HepG2 (cell line): ENCODE results near the gene ADGRG1. TPM values are rescaled to one million over a fixed set of nuclear protein-coding genes. Genes with fewer than 3 reads are reported as not detected.

ENCODE experiments used
- AGO1 ChIP-seq: fragments of 200-400 bp; formaldehyde crosslinking; IDR thresholded peaks from 2 replicates; pipeline ENCODE4 v1.6.1; 2017; ENCODE audit warnings: mild to moderate bottlenecking, low read depth, low read length, moderate library complexity; ENCODE audit not compliant: poor library complexity, severe bottlenecking
- BRCA1 ChIP-seq: sonication (generic); formaldehyde crosslinking; IDR thresholded peaks from 2 replicates; pipeline ENCODE4 v1.4.0; 2020; ENCODE audit warnings: missing genetic modification reagents
- CAMTA2 ChIP-seq: sonication (generic); formaldehyde crosslinking; IDR thresholded peaks from 2 replicates; pipeline ENCODE4 v1.4.0; 2020; ENCODE audit warnings: mild to moderate bottlenecking, missing genetic modification reagents, borderline replicate concordance
- CEBPG ChIP-seq: IDR thresholded peaks from 2 replicates; pipeline ENCODE4 v1.6.1; 2016
- LCORL ChIP-seq, 2 experiments: fragments of 450-650 bp in 1 of 2; sonication (generic) in 1 of 2; formaldehyde crosslinking in 1 of 2; IDR thresholded peaks; 2 replicates each; pipeline versions ENCODE4 v1.5.0 to v1.6.1; 2017 to 2020; ENCODE audit warnings: antibody characterized with exemption in 1 of 2, missing genetic modification reagents in 1 of 2
- NR2F6 ChIP-seq, 2 experiments: IDR thresholded peaks; 2 replicates each; pipeline ENCODE4 v1.6.1; 2016; ENCODE audit warnings: antibody characterized with exemption in 1 of 2, mild to moderate bottlenecking in 1 of 2
- SMAD1 ChIP-seq: sonication (generic); formaldehyde crosslinking; IDR thresholded peaks from 2 replicates; pipeline ENCODE4 v1.4.0; 2020; ENCODE audit warnings: missing genetic modification reagents, low read depth, mild to moderate bottlenecking, borderline replicate concordance
- SMC3 ChIP-seq: IDR thresholded peaks from 2 replicates; pipeline ENCODE4 v1.6.1; 2011; ENCODE audit warnings: low read length, improper control_type of control experiment
- SP4 ChIP-seq: sonication (generic); formaldehyde crosslinking; IDR thresholded peaks from 2 replicates; pipeline ENCODE4 v1.8.1; 2023; ENCODE audit warnings: mild to moderate bottlenecking, missing genetic modification reagents
- ZBTB7B ChIP-seq: sonication (generic); formaldehyde crosslinking; IDR thresholded peaks from 2 replicates; pipeline ENCODE4 v1.4.0; 2020; ENCODE audit warnings: missing genetic modification reagents
- ZNF350 ChIP-seq: sonication (generic); formaldehyde crosslinking; IDR thresholded peaks from 2 replicates; pipeline ENCODE4 v1.4.0; 2020; ENCODE audit warnings: mild to moderate bottlenecking, low read depth, missing genetic modification reagents, borderline replicate concordance
- ZNF510 ChIP-seq: sonication (generic); formaldehyde crosslinking; IDR thresholded peaks from 2 replicates; pipeline ENCODE4 v1.4.0; 2020; ENCODE audit warnings: low read depth, mild to moderate bottlenecking, missing genetic modification reagents
- ZNF567 ChIP-seq: sonication (generic); formaldehyde crosslinking; IDR thresholded peaks from 2 replicates; pipeline ENCODE4 v1.8.1; 2023; ENCODE audit warnings: mild to moderate bottlenecking, missing genetic modification reagents, borderline replicate concordance
- ZNF570 ChIP-seq: sonication (generic); formaldehyde crosslinking; IDR thresholded peaks from 2 replicates; pipeline ENCODE4 v1.4.0; 2020; ENCODE audit warnings: mild to moderate bottlenecking, missing genetic modification reagents, borderline replicate concordance
- ZSCAN21 ChIP-seq: sonication (generic); formaldehyde crosslinking; IDR thresholded peaks from 2 replicates; pipeline ENCODE4 v1.8.0; 2022; ENCODE audit warnings: mild to moderate bottlenecking, missing genetic modification reagents, moderate library complexity, borderline replicate concordance
- ZSCAN31 ChIP-seq: sonication (generic); formaldehyde crosslinking; IDR thresholded peaks from 2 replicates; pipeline ENCODE4 v1.5.0; 2020; ENCODE audit warnings: low read depth, mild to moderate bottlenecking, missing genetic modification reagents
- polyA plus RNA-seq, 8 experiments: library from polyadenylated mRNA; depleted of rRNA in 3 of 8; stranded (reverse) in 7 of 8; unstranded in 1 of 8; fragments of >200 nt; fragmentation: Illumina TruSeq in 4 of 8; extraction: Trizol in 4 of 8; gene quantifications; 2 replicates each; pipeline versions ENCODE4 v1.2.1 to v1.2.3, GENCODE V29; 2011 to 2016; ENCODE audit warnings: low read depth in 4 of 8, missing spikeins in 1 of 8, mixed read lengths in 1 of 8; ENCODE audit not compliant: insufficient read depth in 1 of 8
- total RNA-seq, 5 experiments: library from RNA; depleted of rRNA; stranded (reverse); fragments of >200 nt; fragmentation: Illumina TruSeq; extraction: Trizol; gene quantifications; 2 replicates each; pipeline ENCODE4 v1.2.3, GENCODE V29; 2016; ENCODE audit warnings: low read depth in 1 of 5
- TF ChIP-seq, protein P1 (sequence below): sonication (generic); formaldehyde crosslinking; IDR thresholded peaks from 2 replicates; pipeline ENCODE4 v1.4.0; 2020; ENCODE audit warnings: missing genetic modification reagents, borderline replicate concordance
- TF ChIP-seq, protein P2 (sequence below): sonication (generic); formaldehyde crosslinking; IDR thresholded peaks from 2 replicates; pipeline ENCODE4 v1.8.1; 2022; ENCODE audit warnings: low read depth, mild to moderate bottlenecking, missing genetic modification reagents
- TF ChIP-seq, protein P3 (sequence below): sonication (generic); formaldehyde crosslinking; conservative IDR thresholded peaks from 2 replicates; pipeline ENCODE4 v1.5.0; 2020; ENCODE audit warnings: missing genetic modification reagents
- TF ChIP-seq, protein P4 (sequence below): IDR thresholded peaks from 2 replicates; pipeline ENCODE4 v1.6.1; 2016; ENCODE audit warnings: missing compliant biosample characterization, missing genetic modification reagents, borderline replicate concordance

The ADGRG1 gene
- total and polyA plus RNA-seq, 2 of the 13 experiments (the other 11 are each of a cell fraction or from before 2014, with no cell fraction given) = 2.7 to 5.9 TPM

DNA sequence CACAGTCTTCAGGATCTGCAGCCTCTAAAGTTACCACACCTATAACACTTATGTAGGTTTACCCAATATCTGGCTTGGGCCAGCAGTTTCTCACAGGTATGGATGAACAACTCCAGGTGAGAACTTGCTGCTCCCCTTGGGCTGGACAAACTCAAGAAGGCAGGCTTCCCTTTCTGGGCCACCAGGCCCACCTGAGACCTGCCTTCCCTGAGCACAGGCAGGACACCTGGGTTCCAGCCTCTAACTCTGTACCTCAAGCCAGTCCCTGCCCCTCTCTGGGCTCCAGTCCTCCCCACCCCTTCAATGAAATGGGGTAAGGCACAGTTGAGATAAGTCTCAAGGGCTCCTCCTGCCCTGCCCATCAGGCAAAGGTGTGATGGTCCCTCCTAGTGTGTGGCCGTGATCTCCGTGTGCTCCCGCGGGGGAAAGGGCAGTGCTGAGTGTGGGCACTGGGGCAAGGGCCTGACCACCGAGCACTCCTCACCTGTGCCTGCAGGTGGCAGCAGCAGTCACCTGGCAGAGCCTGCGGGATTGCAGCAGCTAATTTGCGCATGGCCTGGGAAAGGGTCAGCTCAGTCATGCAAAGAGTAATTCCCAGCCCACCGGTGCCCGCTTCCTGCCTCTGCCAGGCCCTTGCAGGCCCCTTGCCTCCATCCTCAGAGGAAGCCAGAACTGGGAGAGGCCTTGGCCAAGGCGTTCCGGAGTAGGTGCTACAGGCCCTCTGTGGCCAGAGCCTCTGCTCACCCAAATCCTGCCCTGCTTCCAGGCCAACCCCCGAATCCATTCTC lies 28.2 kb upstream of the ADGRG1 start (continued):
- TF ChIP-seq ZNF567 (CRISPR knock-in tag) (0 out of 2 replicates have a peak, but pooled peaks have one; percentile 67), LCORL (IDR thresholded peaks at IDR 0.05) (no peak), LCORL (CRISPR knock-in tag; IDR thresholded peaks at IDR 0.05) (no peak), NR2F6 (IDR thresholded peaks at IDR 0.05) (no peak), NR2F6 (CRISPR knock-in tag; IDR thresholded peaks at IDR 0.05) (peak; percentile 77; the same call in 1 of the 2 replicates), CAMTA2 (CRISPR knock-in tag) (0 out of 2 replicates have a peak, but pooled peaks have one; percentile 58), SMC3 (peak; percentile 85), ZSCAN21 (no peak), ZSCAN31 (CRISPR knock-in tag) (peak; percentile 34; the same call in 1 of the 2 replicates), ZNF350 (CRISPR knock-in tag) (peak; percentile 58; the same call in 1 of the 2 replicates), SMAD1 (CRISPR knock-in tag) (no peak), AGO1 (peak; percentile 46), SP4 (no peak), ZNF570 (CRISPR knock-in tag) (no peak), BRCA1 (CRISPR knock-in tag) (no peak), ZNF510 (CRISPR knock-in tag) (no peak), ZBTB7B (CRISPR knock-in tag) (peak; percentile 44; the same call in 1 of the 2 replicates), CEBPG (CRISPR knock-in tag) (peak; percentile 77)
- TF ChIP-seq, protein P1, sequence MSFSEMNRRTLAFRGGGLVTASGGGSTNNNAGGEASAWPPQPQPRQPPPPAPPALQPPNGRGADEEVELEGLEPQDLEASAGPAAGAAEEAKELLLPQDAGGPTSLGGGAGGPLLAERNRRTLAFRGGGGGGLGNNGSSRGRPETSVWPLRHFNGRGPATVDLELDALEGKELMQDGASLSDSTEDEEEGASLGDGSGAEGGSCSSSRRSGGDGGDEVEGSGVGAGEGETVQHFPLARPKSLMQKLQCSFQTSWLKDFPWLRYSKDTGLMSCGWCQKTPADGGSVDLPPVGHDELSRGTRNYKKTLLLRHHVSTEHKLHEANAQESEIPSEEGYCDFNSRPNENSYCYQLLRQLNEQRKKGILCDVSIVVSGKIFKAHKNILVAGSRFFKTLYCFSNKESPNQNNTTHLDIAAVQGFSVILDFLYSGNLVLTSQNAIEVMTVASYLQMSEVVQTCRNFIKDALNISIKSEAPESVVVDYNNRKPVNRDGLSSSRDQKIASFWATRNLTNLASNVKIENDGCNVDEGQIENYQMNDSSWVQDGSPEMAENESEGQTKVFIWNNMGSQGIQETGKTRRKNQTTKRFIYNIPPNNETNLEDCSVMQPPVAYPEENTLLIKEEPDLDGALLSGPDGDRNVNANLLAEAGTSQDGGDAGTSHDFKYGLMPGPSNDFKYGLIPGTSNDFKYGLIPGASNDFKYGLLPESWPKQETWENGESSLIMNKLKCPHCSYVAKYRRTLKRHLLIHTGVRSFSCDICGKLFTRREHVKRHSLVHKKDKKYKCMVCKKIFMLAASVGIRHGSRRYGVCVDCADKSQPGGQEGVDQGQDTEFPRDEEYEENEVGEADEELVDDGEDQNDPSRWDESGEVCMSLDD (CRISPR knock-in tag) = no peak
- TF ChIP-seq, protein P2, sequence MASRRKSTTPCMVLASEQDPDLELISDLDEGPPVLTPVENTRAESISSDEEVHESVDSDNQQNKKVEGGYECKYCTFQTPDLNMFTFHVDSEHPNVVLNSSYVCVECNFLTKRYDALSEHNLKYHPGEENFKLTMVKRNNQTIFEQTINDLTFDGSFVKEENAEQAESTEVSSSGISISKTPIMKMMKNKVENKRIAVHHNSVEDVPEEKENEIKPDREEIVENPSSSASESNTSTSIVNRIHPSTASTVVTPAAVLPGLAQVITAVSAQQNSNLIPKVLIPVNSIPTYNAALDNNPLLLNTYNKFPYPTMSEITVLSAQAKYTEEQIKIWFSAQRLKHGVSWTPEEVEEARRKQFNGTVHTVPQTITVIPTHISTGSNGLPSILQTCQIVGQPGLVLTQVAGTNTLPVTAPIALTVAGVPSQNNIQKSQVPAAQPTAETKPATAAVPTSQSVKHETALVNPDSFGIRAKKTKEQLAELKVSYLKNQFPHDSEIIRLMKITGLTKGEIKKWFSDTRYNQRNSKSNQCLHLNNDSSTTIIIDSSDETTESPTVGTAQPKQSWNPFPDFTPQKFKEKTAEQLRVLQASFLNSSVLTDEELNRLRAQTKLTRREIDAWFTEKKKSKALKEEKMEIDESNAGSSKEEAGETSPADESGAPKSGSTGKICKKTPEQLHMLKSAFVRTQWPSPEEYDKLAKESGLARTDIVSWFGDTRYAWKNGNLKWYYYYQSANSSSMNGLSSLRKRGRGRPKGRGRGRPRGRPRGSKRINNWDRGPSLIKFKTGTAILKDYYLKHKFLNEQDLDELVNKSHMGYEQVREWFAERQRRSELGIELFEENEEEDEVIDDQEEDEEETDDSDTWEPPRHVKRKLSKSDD = 0 out of 2 replicates have a peak, but pooled peaks have one; percentile 4
- TF ChIP-seq, protein P3, sequence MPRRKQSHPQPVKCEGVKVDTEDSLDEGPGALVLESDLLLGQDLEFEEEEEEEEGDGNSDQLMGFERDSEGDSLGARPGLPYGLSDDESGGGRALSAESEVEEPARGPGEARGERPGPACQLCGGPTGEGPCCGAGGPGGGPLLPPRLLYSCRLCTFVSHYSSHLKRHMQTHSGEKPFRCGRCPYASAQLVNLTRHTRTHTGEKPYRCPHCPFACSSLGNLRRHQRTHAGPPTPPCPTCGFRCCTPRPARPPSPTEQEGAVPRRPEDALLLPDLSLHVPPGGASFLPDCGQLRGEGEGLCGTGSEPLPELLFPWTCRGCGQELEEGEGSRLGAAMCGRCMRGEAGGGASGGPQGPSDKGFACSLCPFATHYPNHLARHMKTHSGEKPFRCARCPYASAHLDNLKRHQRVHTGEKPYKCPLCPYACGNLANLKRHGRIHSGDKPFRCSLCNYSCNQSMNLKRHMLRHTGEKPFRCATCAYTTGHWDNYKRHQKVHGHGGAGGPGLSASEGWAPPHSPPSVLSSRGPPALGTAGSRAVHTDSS (CRISPR knock-in tag) = no peak
- TF ChIP-seq, protein P4, sequence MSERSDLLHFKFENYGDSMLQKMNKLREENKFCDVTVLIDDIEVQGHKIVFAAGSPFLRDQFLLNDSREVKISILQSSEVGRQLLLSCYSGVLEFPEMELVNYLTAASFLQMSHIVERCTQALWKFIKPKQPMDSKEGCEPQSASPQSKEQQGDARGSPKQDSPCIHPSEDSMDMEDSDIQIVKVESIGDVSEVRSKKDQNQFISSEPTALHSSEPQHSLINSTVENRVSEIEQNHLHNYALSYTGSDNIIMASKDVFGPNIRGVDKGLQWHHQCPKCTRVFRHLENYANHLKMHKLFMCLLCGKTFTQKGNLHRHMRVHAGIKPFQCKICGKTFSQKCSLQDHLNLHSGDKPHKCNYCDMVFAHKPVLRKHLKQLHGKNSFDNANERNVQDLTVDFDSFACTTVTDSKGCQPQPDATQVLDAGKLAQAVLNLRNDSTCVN (CRISPR knock-in tag) = no peak
